Measurements from ENCODE around the gene TLN1.

DNA sequence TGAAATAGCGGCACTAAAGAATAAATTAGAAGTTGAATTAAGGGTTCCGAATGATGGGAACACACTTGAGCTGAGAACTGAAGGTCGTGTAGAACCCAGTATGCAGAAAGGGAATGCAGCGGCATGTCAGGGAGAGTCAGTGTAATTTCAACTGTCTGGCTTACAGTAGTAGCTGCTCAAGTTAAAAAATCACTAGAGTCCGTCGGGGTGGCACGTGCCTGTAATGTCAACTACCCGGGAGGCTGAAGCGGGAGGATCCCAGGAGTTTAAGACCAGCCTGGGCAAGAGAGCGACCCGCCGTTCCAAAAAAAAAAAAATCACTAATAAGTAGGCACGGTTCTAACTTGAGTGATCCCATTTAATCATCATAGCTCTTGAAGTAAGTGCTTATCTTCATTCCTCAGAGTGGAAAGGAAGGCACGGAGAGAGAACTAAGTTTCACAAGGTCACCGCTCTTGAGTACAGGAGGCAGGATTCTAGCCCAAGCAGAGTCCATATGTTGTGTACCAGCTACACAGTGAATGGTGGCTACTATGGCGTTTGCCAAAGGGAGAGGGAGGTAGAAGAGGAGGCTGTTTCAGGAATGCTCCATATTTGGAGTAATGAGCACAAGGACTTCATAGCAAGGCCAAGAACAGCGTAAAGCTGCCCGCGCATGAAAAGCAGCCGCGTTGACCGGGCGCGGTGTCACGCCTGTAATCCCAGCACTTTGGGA is 75.0 kb downstream of the TLN1 start:
- TF ChIP-seq, protein P1, sequence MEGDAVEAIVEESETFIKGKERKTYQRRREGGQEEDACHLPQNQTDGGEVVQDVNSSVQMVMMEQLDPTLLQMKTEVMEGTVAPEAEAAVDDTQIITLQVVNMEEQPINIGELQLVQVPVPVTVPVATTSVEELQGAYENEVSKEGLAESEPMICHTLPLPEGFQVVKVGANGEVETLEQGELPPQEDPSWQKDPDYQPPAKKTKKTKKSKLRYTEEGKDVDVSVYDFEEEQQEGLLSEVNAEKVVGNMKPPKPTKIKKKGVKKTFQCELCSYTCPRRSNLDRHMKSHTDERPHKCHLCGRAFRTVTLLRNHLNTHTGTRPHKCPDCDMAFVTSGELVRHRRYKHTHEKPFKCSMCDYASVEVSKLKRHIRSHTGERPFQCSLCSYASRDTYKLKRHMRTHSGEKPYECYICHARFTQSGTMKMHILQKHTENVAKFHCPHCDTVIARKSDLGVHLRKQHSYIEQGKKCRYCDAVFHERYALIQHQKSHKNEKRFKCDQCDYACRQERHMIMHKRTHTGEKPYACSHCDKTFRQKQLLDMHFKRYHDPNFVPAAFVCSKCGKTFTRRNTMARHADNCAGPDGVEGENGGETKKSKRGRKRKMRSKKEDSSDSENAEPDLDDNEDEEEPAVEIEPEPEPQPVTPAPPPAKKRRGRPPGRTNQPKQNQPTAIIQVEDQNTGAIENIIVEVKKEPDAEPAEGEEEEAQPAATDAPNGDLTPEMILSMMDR (IDR thresholded peaks at IDR 0.05; ENCODE audit: low read length): no peak
- TF ChIP-seq EZH2 (IDR thresholded peaks at IDR 0.05; ENCODE audit: borderline replicate concordance, low read length): no peak

Measured in OCI-LY1 (cell line).